Measurements from ENCODE around the gene CDCP2.

The CDCP2 gene

GRCh38 chr1:54115520-54115919 lies 37.3 kb downstream of the CDCP2 start:
- ATAC-seq (ENCODE audit: low read depth): no peak

GRCh38 chr1:54114955-54115354 lies 37.8 kb downstream of the CDCP2 start:
- TF ChIP-seq CTCF (IDR thresholded peaks at IDR 0.05; ENCODE audit: poor library complexity, severe bottlenecking): no peak
- no peak overlapping the region for H3K27ac ChIP-seq (ENCODE audit: poor library complexity, severe bottlenecking)
- H3K36me3 ChIP-seq (ENCODE audit: low read depth): no peaks in the 10 kb centered on the region
- no peaks in the 10 kb centered on the region for H3K27me3 ChIP-seq (ENCODE audit: insufficient read depth, poor library complexity, severe bottlenecking)
- no peaks in the 10 kb centered on the region for H3K4me1 ChIP-seq (ENCODE audit: insufficient read depth, poor library complexity, severe bottlenecking)
- DNase-seq (ENCODE audit: low spot score): no peak
- no peak overlapping the region for H3K4me3 ChIP-seq (ENCODE audit: severe bottlenecking)
- no peaks in the 10 kb centered on the region for H3K9me3 ChIP-seq (ENCODE audit: severe bottlenecking)
- no peak for ATAC-seq (ENCODE audit: low read depth)

More at GRCh38 chr1:54115520-54115919, 37.3 kb downstream of the CDCP2 start:
- H3K27me3 ChIP-seq (ENCODE audit: insufficient read depth, poor library complexity, severe bottlenecking): no peaks in the 10 kb centered on the region
- no peaks in the 10 kb centered on the region for H3K9me3 ChIP-seq (ENCODE audit: severe bottlenecking)
- no peaks in the 10 kb centered on the region for H3K4me1 ChIP-seq (ENCODE audit: insufficient read depth, poor library complexity, severe bottlenecking)
- no peak for TF ChIP-seq CTCF (IDR thresholded peaks at IDR 0.05; ENCODE audit: poor library complexity, severe bottlenecking)
- no peak for DNase-seq (ENCODE audit: low spot score)
- no peaks in the 10 kb centered on the region for H3K36me3 ChIP-seq (ENCODE audit: low read depth)
- no peak overlapping the region for H3K4me3 ChIP-seq (ENCODE audit: severe bottlenecking)
- H3K27ac ChIP-seq (ENCODE audit: poor library complexity, severe bottlenecking): no peak overlapping the region

- no peak overlapping the region for H3K27ac ChIP-seq (ENCODE audit: poor library complexity, severe bottlenecking)
- no peaks in the 10 kb centered on the region for H3K4me1 ChIP-seq (ENCODE audit: insufficient read depth, poor library complexity, severe bottlenecking)
- TF ChIP-seq CTCF (IDR thresholded peaks at IDR 0.05; ENCODE audit: poor library complexity, severe bottlenecking): no peak
- DNase-seq (ENCODE audit: low spot score) (no peak), ATAC-seq (ENCODE audit: low read depth) (no peak)
- H3K36me3 ChIP-seq (ENCODE audit: low read depth): no peaks in the 10 kb centered on the region
- no peaks in the 10 kb centered on the region for H3K9me3 ChIP-seq (ENCODE audit: severe bottlenecking)
- H3K27me3 ChIP-seq (ENCODE audit: insufficient read depth, poor library complexity, severe bottlenecking): no peaks in the 10 kb centered on the region
- H3K4me3 ChIP-seq (ENCODE audit: severe bottlenecking): no peak overlapping the region
These were observed 38.8 kb downstream of the CDCP2 start for GRCh38 chr1:54114001-54114400.

GRCh38 chr1:54112705-54113368 lies 40.0 kb downstream of the CDCP2 start:
- ATAC-seq (ENCODE audit: low read depth) (no peak), DNase-seq (ENCODE audit: low spot score) (no peak)
- no peak overlapping the region for H3K27ac ChIP-seq (ENCODE audit: poor library complexity, severe bottlenecking)
- H3K36me3 ChIP-seq (ENCODE audit: low read depth): no peaks in the 10 kb centered on the region
- TF ChIP-seq CTCF (IDR thresholded peaks at IDR 0.05; ENCODE audit: poor library complexity, severe bottlenecking): no peak
- no peaks in the 10 kb centered on the region for H3K9me3 ChIP-seq (ENCODE audit: severe bottlenecking)
- no peaks in the 10 kb centered on the region for H3K27me3 ChIP-seq (ENCODE audit: insufficient read depth, poor library complexity, severe bottlenecking)
- H3K4me3 ChIP-seq (ENCODE audit: severe bottlenecking): no peak overlapping the region
- no peaks in the 10 kb centered on the region for H3K4me1 ChIP-seq (ENCODE audit: insufficient read depth, poor library complexity, severe bottlenecking)

- Histone ChIP-seq H3K9me3 (ENCODE audit: severe bottlenecking) (no peaks in the 10 kb centered on the region), H3K36me3 (ENCODE audit: low read depth) (no peaks in the 10 kb centered on the region), H3K4me3 (ENCODE audit: severe bottlenecking) (no peak overlapping the region), H3K27ac (ENCODE audit: poor library complexity, severe bottlenecking) (no peak overlapping the region), H3K27me3 (ENCODE audit: insufficient read depth, poor library complexity, severe bottlenecking) (no peaks in the 10 kb centered on the region), H3K4me1 (ENCODE audit: insufficient read depth, poor library complexity, severe bottlenecking) (no peaks in the 10 kb centered on the region)
- TF ChIP-seq CTCF (IDR thresholded peaks at IDR 0.05; ENCODE audit: poor library complexity, severe bottlenecking): no peak
- DNase-seq (ENCODE audit: low spot score) (no peak), ATAC-seq (ENCODE audit: low read depth) (no peak)
These were observed 40.8 kb downstream of the CDCP2 start for GRCh38 chr1:54112027-54112426.

Data from RWPE2 (cell line).